Progenitor cell of endocrine pancreas (in vitro differentiated cells): Measurements from ENCODE around the gene KRTAP10-3. TPM values are rescaled to one million over a fixed set of nuclear protein-coding genes. Genes with fewer than 3 reads are reported as not detected.
"Not testable (repeated sequence)": the region's sequence is repeated elsewhere in the genome, so short reads cannot be mapped to it uniquely, and the experiment has no call there.

Experiments used
- DNase-seq: peaks from one replicate; pipeline ENCODE4 v3.0.0; 2021; ENCODE audit warnings: low spot score; ENCODE audit not compliant: unreplicated experiment
- H3K27ac Mint-ChIP-seq: 2 replicates; pipeline ENCODE4 v1.8.0; 2021; ENCODE audit warnings: mild to moderate bottlenecking, moderate library complexity, mixed read lengths
- H3K27me3 Mint-ChIP-seq: 2 replicates; pipeline ENCODE4 v1.8.0; 2021; ENCODE audit warnings: mixed read lengths
- H3K36me3 Mint-ChIP-seq: 2 replicates; pipeline ENCODE4 v1.8.0; 2022; ENCODE audit warnings: mixed read lengths; ENCODE audit not compliant: insufficient read depth
- H3K4me1 Mint-ChIP-seq: 2 replicates; pipeline ENCODE4 v1.8.0; 2021; ENCODE audit warnings: low read depth, mixed read lengths
- H3K4me3 Mint-ChIP-seq: 2 replicates; pipeline ENCODE4 v1.8.0; 2021; ENCODE audit warnings: low read depth, mild to moderate bottlenecking, moderate library complexity, mixed read lengths
- H3K9me3 Mint-ChIP-seq: 2 replicates; pipeline ENCODE4 v1.8.0; 2021; ENCODE audit warnings: low read depth, mixed read lengths
- total RNA-seq: library from RNA; stranded (reverse); gene quantifications from 2 replicates; pipeline ENCODE4 v1.2.1, GENCODE V29; 2021
- TF ChIP-seq, protein P1 (sequence below): fragments of 200-600 bp; sonication (generic); IDR thresholded peaks from one replicate; pipeline ENCODE4 v1.5.0; 2021; ENCODE audit warnings: antibody characterized with exemption, mild to moderate bottlenecking; ENCODE audit not compliant: unreplicated experiment

Gene KRTAP10-3
- total RNA-seq, 1 donor from 2014 or later, result not detected

GRCh38 chr21:44574457-44575306 is 16.1 kb upstream of the KRTAP10-3 start:
- Mint-ChIP-seq H3K4me1 (peaks cover 3% of the 10 kb centered on the region), H3K4me3 (no peak overlapping the region), H3K27ac (peak overlapping the region; percentile 19), H3K9me3 (peaks cover 23% of the 10 kb centered on the region), H3K27me3 (no peaks in the 10 kb centered on the region), H3K36me3 (no peaks in the 10 kb centered on the region)
- DNase-seq, result no peak
- TF ChIP-seq, protein P1, sequence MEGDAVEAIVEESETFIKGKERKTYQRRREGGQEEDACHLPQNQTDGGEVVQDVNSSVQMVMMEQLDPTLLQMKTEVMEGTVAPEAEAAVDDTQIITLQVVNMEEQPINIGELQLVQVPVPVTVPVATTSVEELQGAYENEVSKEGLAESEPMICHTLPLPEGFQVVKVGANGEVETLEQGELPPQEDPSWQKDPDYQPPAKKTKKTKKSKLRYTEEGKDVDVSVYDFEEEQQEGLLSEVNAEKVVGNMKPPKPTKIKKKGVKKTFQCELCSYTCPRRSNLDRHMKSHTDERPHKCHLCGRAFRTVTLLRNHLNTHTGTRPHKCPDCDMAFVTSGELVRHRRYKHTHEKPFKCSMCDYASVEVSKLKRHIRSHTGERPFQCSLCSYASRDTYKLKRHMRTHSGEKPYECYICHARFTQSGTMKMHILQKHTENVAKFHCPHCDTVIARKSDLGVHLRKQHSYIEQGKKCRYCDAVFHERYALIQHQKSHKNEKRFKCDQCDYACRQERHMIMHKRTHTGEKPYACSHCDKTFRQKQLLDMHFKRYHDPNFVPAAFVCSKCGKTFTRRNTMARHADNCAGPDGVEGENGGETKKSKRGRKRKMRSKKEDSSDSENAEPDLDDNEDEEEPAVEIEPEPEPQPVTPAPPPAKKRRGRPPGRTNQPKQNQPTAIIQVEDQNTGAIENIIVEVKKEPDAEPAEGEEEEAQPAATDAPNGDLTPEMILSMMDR, result no peak

DNA sequence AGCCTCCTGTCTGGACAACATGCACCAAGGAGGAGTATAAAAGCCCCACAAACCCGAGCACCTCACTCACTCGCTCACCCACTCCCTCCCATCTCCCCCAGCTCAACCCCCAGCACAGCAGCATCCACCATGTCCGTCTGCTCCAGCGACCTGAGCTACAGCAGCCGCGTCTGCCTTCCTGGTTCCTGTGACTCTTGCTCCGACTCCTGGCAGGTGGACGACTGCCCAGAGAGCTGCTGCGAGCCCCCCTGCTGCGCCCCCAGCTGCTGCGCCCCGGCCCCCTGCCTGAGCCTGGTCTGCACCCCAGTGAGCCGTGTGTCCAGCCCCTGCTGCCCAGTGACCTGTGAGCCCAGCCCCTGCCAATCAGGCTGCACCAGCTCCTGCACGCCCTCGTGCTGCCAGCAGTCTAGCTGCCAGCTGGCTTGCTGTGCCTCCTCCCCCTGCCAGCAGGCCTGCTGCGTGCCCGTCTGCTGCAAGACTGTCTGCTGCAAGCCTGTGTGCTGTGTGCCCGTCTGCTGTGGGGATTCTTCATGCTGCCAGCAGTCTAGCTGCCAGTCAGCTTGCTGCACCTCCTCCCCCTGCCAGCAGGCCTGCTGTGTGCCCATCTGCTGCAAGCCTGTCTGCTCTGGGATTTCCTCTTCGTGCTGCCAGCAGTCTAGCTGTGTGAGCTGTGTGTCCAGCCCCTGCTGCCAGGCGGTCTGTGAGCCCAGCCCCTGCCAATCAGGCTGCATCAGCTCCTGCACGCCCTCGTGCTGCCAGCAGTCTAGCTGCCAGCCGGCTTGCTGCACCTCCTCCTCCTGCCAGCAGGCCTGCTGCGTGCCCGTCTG is 15.2 kb upstream of the KRTAP10-3 start, which contains the start of gene KRTAP10-4:
TSS of gene KRTAP10-4 (plus strand) at position 100 of the 827 bp plus-strand sequence. CDS start at position 130, 30 bp downstream.
- peaks cover 23% of the 10 kb centered on the region for H3K9me3 Mint-ChIP-seq
- H3K36me3 Mint-ChIP-seq, DNase-seq, H3K4me3 Mint-ChIP-seq, H3K27me3 Mint-ChIP-seq, H3K4me1 Mint-ChIP-seq: not testable (repeated sequence)
- peak within 1 kb of the TSS; percentile 51 for H3K27ac Mint-ChIP-seq

DNA sequence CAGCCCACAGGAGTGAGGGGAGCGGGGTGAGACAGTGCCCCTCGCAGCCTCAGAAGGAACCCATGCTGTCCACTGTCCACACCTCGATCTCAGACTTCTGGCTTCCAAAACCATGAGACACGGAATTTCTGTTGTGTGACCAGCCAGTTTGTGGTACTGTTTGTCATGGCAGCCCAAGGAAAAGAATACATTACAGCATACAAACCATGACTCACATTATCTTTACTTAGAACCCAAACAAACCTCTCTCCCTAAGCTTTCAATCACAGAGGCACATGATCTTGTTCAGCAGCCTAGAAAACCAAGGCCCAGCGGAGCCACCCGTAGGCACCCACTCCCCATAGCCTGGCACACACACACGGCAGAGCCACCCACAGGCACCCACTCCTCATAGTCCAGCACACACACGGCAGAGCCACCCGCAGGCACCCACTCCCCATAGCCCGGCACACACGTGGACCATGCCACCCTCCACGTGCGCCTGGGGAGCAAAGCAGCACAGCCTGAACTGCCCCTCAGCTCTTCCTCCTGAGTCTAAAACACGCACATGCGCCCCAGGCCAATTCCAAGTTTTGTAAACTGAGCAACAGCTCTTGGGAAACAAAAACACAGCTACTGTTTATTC is 14.5 kb upstream of the KRTAP10-3 start:
- H3K9me3 Mint-ChIP-seq, result peaks cover 21% of the 10 kb centered on the region
- no peak for DNase-seq
- peak overlapping the region; percentile 51 for H3K27ac Mint-ChIP-seq
- H3K27me3 Mint-ChIP-seq, result no peaks in the 10 kb centered on the region
- no peaks in the 10 kb centered on the region for H3K36me3 Mint-ChIP-seq
- H3K4me1 Mint-ChIP-seq, result peaks cover 3% of the 10 kb centered on the region
- H3K4me3 Mint-ChIP-seq, result no peak overlapping the region
- TF ChIP-seq, protein P1, result no peak

DNA sequence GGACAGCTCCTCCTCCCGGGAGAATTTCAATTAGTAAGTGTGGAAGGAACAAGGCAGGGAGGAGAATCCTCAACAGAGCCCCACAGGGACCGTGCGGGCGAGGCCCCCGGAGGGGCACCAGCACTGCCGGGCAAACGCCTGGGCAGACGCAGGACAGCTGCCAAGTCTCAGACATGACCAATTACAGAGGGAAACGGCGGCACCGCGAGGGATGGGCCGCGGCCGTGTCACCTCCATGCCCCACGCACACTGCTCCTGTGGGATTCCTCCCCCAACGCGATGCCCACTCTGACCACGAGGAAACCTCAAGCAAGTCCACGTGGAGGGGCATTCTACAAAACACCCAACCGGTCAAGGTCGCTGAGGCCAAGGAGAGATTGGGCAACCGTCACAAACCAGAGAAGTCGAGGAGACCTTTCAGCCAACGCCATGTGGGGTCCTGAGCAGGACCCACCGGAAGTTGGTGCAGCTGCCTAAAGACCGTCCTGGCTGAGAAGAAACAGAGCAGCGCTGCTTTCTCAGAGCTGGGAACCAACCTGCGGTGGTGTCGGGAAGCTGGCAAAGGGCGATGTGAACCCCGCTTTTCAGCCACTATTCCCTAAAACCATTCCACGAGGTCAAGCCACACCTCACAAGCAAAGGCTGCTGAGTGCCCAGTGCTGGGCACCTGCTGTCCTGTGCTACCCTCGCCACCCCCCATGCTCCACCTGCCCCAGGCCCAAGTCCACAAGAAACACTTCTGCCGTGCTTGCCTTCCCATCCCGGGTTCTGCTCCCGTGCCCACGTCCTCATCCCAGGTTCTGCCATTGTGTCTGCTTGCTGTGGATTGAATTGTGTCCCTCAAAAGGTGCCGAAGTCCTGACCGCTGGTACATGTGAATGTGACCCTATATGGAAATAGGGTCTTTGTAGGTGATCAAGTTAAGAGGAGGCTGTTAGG is 13.5 kb upstream of the KRTAP10-3 start:
- Mint-ChIP-seq H3K4me3 (no peak overlapping the region), H3K4me1 (peaks cover 3% of the 10 kb centered on the region)
- DNase-seq, result no peak

DNA sequence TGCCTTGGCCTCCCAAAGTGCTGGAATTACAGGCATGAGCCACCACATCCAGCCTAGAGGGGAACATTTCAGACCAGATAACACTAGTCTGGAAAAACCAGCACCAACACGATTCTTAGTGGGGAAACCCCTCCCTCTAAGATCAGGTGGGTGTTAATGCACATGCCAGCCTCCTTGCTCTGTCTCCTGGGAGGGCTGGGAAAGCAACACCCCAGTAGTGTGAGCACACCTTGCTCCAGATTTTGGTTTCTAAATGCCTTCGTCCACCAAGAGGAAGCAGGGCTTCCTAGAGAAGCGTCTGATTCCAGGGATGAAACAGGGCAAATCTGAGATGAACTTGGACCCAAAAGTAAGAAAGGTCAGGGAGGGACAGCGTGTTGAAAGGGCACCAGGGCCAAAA is 12.7 kb upstream of the KRTAP10-3 start:
- H3K9me3 Mint-ChIP-seq, result peaks cover 10% of the 10 kb centered on the region
- no peaks in the 10 kb centered on the region for H3K36me3 Mint-ChIP-seq
- no peaks in the 10 kb centered on the region for H3K27me3 Mint-ChIP-seq
- TF ChIP-seq, protein P1, result no peak
- no peak for DNase-seq
- no peak overlapping the region for H3K4me3 Mint-ChIP-seq
- H3K27ac Mint-ChIP-seq, result no peak overlapping the region
- peaks cover 3% of the 10 kb centered on the region for H3K4me1 Mint-ChIP-seq

More for the DNA sequence above, 13.5 kb upstream of the KRTAP10-3 start:
- H3K27me3 Mint-ChIP-seq, result no peaks in the 10 kb centered on the region
- TF ChIP-seq, protein P1, result no peak
- H3K27ac Mint-ChIP-seq, result no peak overlapping the region
- H3K36me3 Mint-ChIP-seq, result no peaks in the 10 kb centered on the region
- peaks cover 15% of the 10 kb centered on the region for H3K9me3 Mint-ChIP-seq
